GM23338 (cell line): ENCODE data around the gene PLEKHO1. TPM values are rescaled to one million over a fixed set of nuclear protein-coding genes. Genes with fewer than 3 reads are reported as not detected.

Experiments
- ATAC-seq: fragments of 200-7000 bp; cut with Tn5 transposase; 3 replicates; pipeline ENCODE4 v1.9.1; 2020
- DNase-seq: peaks from one replicate; pipeline ENCODE4 v3.0.0-alpha.2; 2015; ENCODE audit warnings: low spot score
- H2AFZ ChIP-seq: fragments of 200-600 bp; sonication (generic); 2 replicates; pipeline ENCODE4 v1.8.0; 2016; ENCODE audit warnings: antibody characterized with exemption, mild to moderate bottlenecking, moderate library complexity
- H3F3A ChIP-seq: fragments of 200-600 bp; sonication (generic); replicated peaks from 2 replicates; pipeline ENCODE4 v1.8.0; 2017; ENCODE audit warnings: antibody characterized with exemption, mixed run types, low read depth
- H3K27ac ChIP-seq: fragments of 200-600 bp; sonication (generic); 2 replicates; pipeline ENCODE4 v1.6.1; 2016; ENCODE audit warnings: low read depth
- H3K27me3 ChIP-seq: fragments of 200-600 bp; sonication (generic); 2 replicates; pipeline ENCODE4 v1.8.0; 2016; ENCODE audit warnings: mild to moderate bottlenecking, mixed run types, moderate library complexity; ENCODE audit not compliant: insufficient read depth
- H3K36me3 ChIP-seq: fragments of 200-600 bp; sonication (generic); 2 replicates; pipeline ENCODE4 v1.8.0; 2016; ENCODE audit warnings: mild to moderate bottlenecking; ENCODE audit not compliant: insufficient read depth
- H3K4me1 ChIP-seq: fragments of 200-600 bp; sonication (generic); 2 replicates; pipeline ENCODE4 v1.8.0; 2016; ENCODE audit warnings: mild to moderate bottlenecking, moderate library complexity; ENCODE audit not compliant: insufficient read depth
- H3K4me2 ChIP-seq: fragments of 200-600 bp; sonication (generic); 2 replicates; pipeline ENCODE4 v1.7.1; 2017; ENCODE audit warnings: mixed run types
- H3K4me3 ChIP-seq: fragments of 200-600 bp; sonication (generic); 2 replicates; pipeline ENCODE4 v1.6.1; 2016; ENCODE audit warnings: mixed run types
- H3K79me2 ChIP-seq: fragments of 200-600 bp; sonication (generic); replicated peaks from 2 replicates; pipeline ENCODE4 v1.8.0; 2017; ENCODE audit warnings: mild to moderate bottlenecking; ENCODE audit not compliant: insufficient read depth
- H3K9me2 ChIP-seq: fragments of 200-600 bp; sonication (generic); 2 replicates; pipeline ENCODE4 v1.8.0; 2017; ENCODE audit not compliant: insufficient read depth
- H4K20me1 ChIP-seq: fragments of 200-600 bp; sonication (generic); replicated peaks from 2 replicates; pipeline ENCODE4 v1.8.0; 2017; ENCODE audit warnings: mild to moderate bottlenecking; ENCODE audit not compliant: insufficient read depth
- H3K27ac Mint-ChIP-seq: 2 replicates; pipeline ENCODE4 v1.8.0; 2020; ENCODE audit warnings: inconsistent platforms, mild to moderate bottlenecking, moderate library complexity, mixed read lengths
- H3K27me3 Mint-ChIP-seq: 3 replicates; pipeline ENCODE4 v1.8.0; 2022; ENCODE audit warnings: low read depth, mild to moderate bottlenecking, moderate library complexity, mixed read lengths, inconsistent platforms; ENCODE audit not compliant: insufficient read depth, poor library complexity
- H3K36me3 Mint-ChIP-seq: 3 replicates; pipeline ENCODE4 v1.8.0; 2021; ENCODE audit warnings: low read depth, mild to moderate bottlenecking, inconsistent platforms, moderate library complexity, mixed read lengths
- H3K4me1 Mint-ChIP-seq: 3 replicates; pipeline ENCODE4 v1.8.0; 2020; ENCODE audit warnings: mild to moderate bottlenecking, inconsistent platforms, mixed read lengths
- H3K4me3 Mint-ChIP-seq: 3 replicates; pipeline ENCODE4 v1.8.0; 2021; ENCODE audit warnings: moderate library complexity, mild to moderate bottlenecking, inconsistent platforms, mixed read lengths
- H3K9me3 Mint-ChIP-seq: 3 replicates; pipeline ENCODE4 v1.8.0; 2020; ENCODE audit warnings: moderate library complexity, mild to moderate bottlenecking, inconsistent platforms, mixed read lengths
- CREB1 ChIP-seq: fragments of 250-450 bp; sonication (Bioruptor Pico); IDR thresholded peaks from 2 replicates; pipeline ENCODE4 v1.5.0; 2020; ENCODE audit warnings: low read depth, mild to moderate bottlenecking, moderate library complexity
- CTCF ChIP-seq, 2 experiments: fragments of 200-600 bp in 1 of 2; sonication (generic) in 1 of 2; conservative IDR thresholded peaks; 2 replicates each; pipeline versions ENCODE4 v1.5.1 to v1.6.1; 2016 to 2017; ENCODE audit warnings: antibody characterized with exemption in 2 of 2, low read depth in 2 of 2, mild to moderate bottlenecking in 2 of 2, moderate library complexity in 1 of 2
- EZH2 ChIP-seq: fragments of 200-600 bp; sonication (generic); IDR thresholded peaks from one replicate; pipeline ENCODE4 v1.8.0; 2017; ENCODE audit warnings: antibody characterized with exemption, mild to moderate bottlenecking, low read depth; ENCODE audit not compliant: unreplicated experiment
- EZH2phosphoT487 ChIP-seq: fragments of 200-600 bp; sonication (generic); IDR thresholded peaks from one replicate; pipeline ENCODE4 v1.8.1; 2018; ENCODE audit warnings: antibody characterized with exemption; ENCODE audit not compliant: unreplicated experiment
- JUNB ChIP-seq: IDR thresholded peaks from one replicate; pipeline ENCODE4 v1.6.1; 2016; ENCODE audit warnings: antibody characterized with exemption; ENCODE audit not compliant: unreplicated experiment
- NANOG ChIP-seq: IDR thresholded peaks from 2 replicates; pipeline ENCODE4 v1.6.1; 2016; ENCODE audit warnings: antibody characterized with exemption, borderline replicate concordance
- POLR2AphosphoS5 ChIP-seq: IDR thresholded peaks from 2 replicates; pipeline ENCODE4 v1.6.1; 2016; ENCODE audit warnings: antibody characterized with exemption, low read depth
- STAT1 ChIP-seq: IDR thresholded peaks from one replicate; pipeline ENCODE4 v1.6.1; 2016; ENCODE audit warnings: antibody characterized with exemption; ENCODE audit not compliant: unreplicated experiment
- ZNF114 ChIP-seq: fragments of 250-450 bp; sonication (Bioruptor Pico); IDR thresholded peaks from 2 replicates; pipeline ENCODE4 v1.5.0; 2020; ENCODE audit warnings: mild to moderate bottlenecking, moderate library complexity
- ZNF331 ChIP-seq: fragments of 250-450 bp; sonication (Bioruptor Pico); IDR thresholded peaks from 2 replicates; pipeline ENCODE4 v1.5.0; 2020; ENCODE audit warnings: low read depth, mild to moderate bottlenecking, moderate library complexity
- polyA plus RNA-seq: library from polyadenylated mRNA; unstranded; fragments of >200 nt; fragmentation: Nextera tagmentation; extraction: Ambion mirVana; gene quantifications from 2 replicates; pipeline ENCODE4 v1.2.1, GENCODE V29; 2016
- total RNA-seq: library from RNA; depleted of rRNA; stranded (reverse); fragments of >200 nt; shearing (Covaris generic); gene quantifications from 2 replicates; pipeline ENCODE4 v1.2.3, GENCODE V29; 2014
- TF ChIP-seq, protein P1 (sequence below): fragments of 250-450 bp; sonication (Bioruptor Pico); IDR thresholded peaks from 2 replicates; pipeline ENCODE4 v1.5.0; 2020; ENCODE audit warnings: mild to moderate bottlenecking, moderate library complexity
- TF ChIP-seq, protein P2 (sequence below): IDR thresholded peaks from one replicate; pipeline ENCODE4 v1.6.1; 2018; ENCODE audit warnings: antibody characterized with exemption; ENCODE audit not compliant: unreplicated experiment
- TF ChIP-seq, protein P3 (sequence below): IDR thresholded peaks from 2 replicates; pipeline ENCODE4 v1.6.1; 2016; ENCODE audit warnings: antibody characterized with exemption

PLEKHO1 gene
- total and polyA plus RNA-seq, 2 experiments from 2014 or later: 34.3 to 36.7 TPM

DNA sequence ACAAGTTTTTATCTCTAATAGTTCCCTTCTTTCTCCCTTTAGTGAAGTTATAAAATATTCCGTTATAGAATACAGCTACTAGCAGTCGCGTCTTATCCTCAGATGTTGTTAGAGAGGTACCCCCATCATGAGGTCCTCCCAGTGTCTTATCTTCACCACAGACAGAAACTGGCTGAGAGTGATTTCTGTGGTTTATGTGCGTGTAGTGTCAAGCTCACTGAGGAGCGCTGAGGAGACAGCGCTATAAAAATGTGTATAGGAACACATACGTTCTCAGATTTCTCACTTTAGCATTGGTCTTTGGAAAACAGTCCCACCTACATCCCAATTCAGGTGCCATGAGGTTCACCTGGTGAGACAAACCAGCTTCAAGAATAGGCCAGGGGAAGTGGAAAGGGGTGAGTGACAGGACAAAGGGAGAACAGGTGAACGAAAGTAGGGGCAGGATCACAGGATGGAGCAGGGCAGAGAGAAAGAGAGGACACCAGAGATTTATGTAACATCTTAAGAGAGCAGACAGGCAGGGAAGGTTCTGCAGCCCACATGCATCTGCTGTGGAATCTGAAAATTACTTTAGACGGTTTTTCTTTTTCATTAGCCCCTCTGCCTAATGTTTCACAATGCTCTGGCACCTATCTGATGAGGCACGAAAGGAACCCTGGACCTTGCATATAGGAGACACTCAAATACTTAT is 2.7 kb upstream of the PLEKHO1 start:
- peaks cover 16% of the 10 kb centered on the region for H3K27me3 Mint-ChIP-seq
- Histone ChIP-seq H3K4me3 (no peak overlapping the region), H3K4me2 (no peak overlapping the region), H3K9me2 (no peaks in the 10 kb centered on the region), H3F3A (no peaks in the 10 kb centered on the region; the same call in 1 of the 2 replicates), H3K79me2 (peaks cover 12% of the 10 kb centered on the region), H2AFZ (no peak overlapping the region), H3K27ac (no peak overlapping the region), H3K27me3 (peaks cover 33% of the 10 kb centered on the region), H4K20me1 (no peaks in the 10 kb centered on the region; the same call in 1 of the 2 replicates), H3K4me1 (peaks cover 11% of the 10 kb centered on the region), H3K36me3 (no peaks in the 10 kb centered on the region)
- no peak for TF ChIP-seq EZH2phosphoT487
- TF ChIP-seq, protein P1, sequence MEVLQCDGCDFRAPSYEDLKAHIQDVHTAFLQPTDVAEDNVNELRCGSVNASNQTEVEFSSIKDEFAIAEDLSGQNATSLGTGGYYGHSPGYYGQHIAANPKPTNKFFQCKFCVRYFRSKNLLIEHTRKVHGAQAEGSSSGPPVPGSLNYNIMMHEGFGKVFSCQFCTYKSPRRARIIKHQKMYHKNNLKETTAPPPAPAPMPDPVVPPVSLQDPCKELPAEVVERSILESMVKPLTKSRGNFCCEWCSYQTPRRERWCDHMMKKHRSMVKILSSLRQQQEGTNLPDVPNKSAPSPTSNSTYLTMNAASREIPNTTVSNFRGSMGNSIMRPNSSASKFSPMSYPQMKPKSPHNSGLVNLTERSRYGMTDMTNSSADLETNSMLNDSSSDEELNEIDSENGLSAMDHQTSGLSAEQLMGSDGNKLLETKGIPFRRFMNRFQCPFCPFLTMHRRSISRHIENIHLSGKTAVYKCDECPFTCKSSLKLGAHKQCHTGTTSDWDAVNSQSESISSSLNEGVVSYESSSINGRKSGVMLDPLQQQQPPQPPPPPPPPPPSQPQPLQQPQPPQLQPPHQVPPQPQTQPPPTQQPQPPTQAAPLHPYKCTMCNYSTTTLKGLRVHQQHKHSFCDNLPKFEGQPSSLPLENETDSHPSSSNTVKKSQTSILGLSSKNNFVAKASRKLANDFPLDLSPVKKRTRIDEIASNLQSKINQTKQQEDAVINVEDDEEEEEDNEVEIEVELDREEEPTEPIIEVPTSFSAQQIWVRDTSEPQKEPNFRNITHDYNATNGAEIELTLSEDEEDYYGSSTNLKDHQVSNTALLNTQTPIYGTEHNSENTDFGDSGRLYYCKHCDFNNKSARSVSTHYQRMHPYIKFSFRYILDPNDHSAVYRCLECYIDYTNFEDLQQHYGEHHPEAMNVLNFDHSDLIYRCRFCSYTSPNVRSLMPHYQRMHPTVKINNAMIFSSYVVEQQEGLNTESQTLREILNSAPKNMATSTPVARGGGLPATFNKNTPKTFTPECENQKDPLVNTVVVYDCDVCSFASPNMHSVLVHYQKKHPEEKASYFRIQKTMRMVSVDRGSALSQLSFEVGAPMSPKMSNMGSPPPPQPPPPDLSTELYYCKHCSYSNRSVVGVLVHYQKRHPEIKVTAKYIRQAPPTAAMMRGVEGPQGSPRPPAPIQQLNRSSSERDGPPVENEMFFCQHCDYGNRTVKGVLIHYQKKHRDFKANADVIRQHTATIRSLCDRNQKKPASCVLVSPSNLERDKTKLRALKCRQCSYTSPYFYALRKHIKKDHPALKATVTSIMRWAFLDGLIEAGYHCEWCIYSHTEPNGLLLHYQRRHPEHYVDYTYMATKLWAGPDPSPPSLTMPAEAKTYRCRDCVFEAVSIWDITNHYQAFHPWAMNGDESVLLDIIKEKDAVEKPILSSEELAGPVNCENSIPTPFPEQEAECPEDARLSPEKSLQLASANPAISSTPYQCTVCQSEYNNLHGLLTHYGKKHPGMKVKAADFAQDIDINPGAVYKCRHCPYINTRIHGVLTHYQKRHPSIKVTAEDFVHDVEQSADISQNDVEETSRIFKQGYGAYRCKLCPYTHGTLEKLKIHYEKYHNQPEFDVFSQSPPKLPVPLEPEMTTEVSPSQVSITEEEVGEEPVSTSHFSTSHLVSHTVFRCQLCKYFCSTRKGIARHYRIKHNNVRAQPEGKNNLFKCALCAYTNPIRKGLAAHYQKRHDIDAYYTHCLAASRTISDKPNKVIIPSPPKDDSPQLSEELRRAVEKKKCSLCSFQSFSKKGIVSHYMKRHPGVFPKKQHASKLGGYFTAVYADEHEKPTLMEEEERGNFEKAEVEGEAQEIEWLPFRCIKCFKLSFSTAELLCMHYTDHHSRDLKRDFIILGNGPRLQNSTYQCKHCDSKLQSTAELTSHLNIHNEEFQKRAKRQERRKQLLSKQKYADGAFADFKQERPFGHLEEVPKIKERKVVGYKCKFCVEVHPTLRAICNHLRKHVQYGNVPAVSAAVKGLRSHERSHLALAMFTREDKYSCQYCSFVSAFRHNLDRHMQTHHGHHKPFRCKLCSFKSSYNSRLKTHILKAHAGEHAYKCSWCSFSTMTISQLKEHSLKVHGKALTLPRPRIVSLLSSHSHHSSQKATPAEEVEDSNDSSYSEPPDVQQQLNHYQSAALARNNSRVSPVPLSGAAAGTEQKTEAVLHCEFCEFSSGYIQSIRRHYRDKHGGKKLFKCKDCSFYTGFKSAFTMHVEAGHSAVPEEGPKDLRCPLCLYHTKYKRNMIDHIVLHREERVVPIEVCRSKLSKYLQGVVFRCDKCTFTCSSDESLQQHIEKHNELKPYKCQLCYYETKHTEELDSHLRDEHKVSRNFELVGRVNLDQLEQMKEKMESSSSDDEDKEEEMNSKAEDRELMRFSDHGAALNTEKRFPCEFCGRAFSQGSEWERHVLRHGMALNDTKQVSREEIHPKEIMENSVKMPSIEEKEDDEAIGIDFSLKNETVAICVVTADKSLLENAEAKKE (CRISPR knock-in tag): no peak
- no peak for TF ChIP-seq ZNF114 (CRISPR knock-in tag)
- TF ChIP-seq POLR2AphosphoS5: no peak
- no peak for TF ChIP-seq EZH2
- TF ChIP-seq CTCF (conservative IDR thresholded peaks at IDR 0.05; ENCODE audit: low read depth in 2 of 2): no peak
- TF ChIP-seq NANOG: no peak
- TF ChIP-seq, protein P2, sequence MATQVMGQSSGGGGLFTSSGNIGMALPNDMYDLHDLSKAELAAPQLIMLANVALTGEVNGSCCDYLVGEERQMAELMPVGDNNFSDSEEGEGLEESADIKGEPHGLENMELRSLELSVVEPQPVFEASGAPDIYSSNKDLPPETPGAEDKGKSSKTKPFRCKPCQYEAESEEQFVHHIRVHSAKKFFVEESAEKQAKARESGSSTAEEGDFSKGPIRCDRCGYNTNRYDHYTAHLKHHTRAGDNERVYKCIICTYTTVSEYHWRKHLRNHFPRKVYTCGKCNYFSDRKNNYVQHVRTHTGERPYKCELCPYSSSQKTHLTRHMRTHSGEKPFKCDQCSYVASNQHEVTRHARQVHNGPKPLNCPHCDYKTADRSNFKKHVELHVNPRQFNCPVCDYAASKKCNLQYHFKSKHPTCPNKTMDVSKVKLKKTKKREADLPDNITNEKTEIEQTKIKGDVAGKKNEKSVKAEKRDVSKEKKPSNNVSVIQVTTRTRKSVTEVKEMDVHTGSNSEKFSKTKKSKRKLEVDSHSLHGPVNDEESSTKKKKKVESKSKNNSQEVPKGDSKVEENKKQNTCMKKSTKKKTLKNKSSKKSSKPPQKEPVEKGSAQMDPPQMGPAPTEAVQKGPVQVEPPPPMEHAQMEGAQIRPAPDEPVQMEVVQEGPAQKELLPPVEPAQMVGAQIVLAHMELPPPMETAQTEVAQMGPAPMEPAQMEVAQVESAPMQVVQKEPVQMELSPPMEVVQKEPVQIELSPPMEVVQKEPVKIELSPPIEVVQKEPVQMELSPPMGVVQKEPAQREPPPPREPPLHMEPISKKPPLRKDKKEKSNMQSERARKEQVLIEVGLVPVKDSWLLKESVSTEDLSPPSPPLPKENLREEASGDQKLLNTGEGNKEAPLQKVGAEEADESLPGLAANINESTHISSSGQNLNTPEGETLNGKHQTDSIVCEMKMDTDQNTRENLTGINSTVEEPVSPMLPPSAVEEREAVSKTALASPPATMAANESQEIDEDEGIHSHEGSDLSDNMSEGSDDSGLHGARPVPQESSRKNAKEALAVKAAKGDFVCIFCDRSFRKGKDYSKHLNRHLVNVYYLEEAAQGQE: no peak
- no peak for TF ChIP-seq ZNF331 (CRISPR knock-in tag)
- TF ChIP-seq, protein P3, sequence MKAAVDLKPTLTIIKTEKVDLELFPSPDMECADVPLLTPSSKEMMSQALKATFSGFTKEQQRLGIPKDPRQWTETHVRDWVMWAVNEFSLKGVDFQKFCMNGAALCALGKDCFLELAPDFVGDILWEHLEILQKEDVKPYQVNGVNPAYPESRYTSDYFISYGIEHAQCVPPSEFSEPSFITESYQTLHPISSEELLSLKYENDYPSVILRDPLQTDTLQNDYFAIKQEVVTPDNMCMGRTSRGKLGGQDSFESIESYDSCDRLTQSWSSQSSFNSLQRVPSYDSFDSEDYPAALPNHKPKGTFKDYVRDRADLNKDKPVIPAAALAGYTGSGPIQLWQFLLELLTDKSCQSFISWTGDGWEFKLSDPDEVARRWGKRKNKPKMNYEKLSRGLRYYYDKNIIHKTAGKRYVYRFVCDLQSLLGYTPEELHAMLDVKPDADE: no peak
- TF ChIP-seq CREB1: no peak
- TF ChIP-seq JUNB: no peak
- no peak for TF ChIP-seq STAT1
- no peak overlapping the region for H3K27ac Mint-ChIP-seq
- H3K4me3 Mint-ChIP-seq: no peak overlapping the region; the same call in 2 of the 3 replicates
- no peak for ATAC-seq
- H3K36me3 Mint-ChIP-seq: peaks cover 4% of the 10 kb centered on the region; the same call in 1 of the 3 replicates
- peaks cover 25% of the 10 kb centered on the region for H3K4me1 Mint-ChIP-seq
- H3K9me3 Mint-ChIP-seq: no peaks in the 10 kb centered on the region
- DNase-seq: no peak
